Measurements from ENCODE around the gene COPZ1.

COPZ1 gene

GRCh38 chr12:54377007-54377406, 52.1 kb downstream of the COPZ1 start:
- no peak for DNase-seq (ENCODE audit: low read depth in 2 of 2)

- no peak for DNase-seq (ENCODE audit: low read depth in 2 of 2)
These were observed 53.0 kb downstream of the COPZ1 start for GRCh38 chr12:54377797-54378515.

DNA sequence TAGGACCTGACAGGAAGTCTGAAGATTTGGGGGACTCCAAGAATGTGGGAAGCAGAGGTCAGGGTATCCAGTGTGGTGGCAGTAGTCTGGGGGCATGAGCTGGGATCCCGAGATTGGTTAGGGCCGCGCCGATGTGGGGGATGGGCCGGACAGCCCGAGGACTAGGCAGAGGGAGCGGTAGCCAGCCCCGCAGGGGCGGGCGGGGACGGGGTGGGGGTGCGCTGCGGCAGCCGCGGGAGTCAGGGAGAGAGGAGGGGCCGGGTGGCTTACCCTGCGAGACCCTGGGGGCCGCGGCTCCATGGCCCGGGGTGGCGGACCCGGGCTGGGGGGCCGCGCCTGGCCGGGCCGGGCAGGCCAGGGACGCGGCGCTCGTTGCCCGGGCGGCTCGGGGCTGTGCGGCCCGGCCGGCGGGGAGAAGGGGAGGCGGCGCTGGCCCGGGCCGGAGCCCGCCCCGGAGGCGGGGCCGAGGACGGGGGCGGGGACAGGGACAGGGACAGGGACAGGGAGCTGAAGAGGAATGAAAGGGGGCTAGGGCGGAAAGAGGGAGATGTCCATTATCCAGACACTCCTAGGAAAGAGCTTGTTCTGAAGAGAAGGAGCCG, 54.0 kb downstream of the COPZ1 start:
- no peak for DNase-seq (ENCODE audit: low read depth in 2 of 2)

DNA sequence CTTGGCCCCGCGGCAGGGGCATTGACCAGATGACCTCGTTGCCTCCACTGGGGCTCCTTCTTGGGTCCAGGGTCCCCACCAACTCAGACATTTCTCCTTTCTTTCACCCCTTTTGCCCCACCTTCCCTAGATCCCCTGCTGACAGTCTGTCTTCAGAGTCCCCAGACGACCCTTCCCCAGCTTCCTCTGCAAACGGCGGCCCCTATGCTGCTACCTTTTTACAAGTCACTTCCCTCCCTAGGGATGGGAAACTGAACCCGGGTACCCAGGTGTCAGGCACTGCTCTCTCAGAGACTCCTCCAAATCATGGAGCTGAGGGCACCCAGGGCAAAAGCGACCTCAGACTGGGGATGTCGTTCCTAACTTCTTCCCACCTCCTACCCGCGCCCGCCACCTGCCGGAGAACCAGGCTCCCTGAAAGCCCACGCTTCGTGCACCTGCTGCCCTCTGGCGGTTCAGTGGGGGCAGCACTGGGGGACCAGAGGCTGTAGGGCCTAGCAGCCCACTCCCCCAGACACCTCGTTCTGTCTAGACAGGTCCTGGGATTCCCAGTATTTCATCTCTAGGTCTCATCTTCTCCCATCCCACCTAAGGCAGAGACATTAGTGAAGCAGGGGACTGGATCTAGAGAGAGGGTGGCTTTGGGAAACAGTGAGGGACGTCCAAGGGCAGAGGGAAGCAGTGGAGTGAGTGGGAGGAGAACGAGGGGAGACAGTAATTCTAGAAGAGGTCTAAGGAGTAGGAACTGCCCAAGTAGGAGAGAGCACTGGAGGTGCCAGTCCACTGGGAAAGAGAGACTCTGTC, 54.7 kb downstream of the COPZ1 start:
- peak; percentile 75 to 78 for DNase-seq (ENCODE audit: low read depth in 2 of 2)

DNA sequence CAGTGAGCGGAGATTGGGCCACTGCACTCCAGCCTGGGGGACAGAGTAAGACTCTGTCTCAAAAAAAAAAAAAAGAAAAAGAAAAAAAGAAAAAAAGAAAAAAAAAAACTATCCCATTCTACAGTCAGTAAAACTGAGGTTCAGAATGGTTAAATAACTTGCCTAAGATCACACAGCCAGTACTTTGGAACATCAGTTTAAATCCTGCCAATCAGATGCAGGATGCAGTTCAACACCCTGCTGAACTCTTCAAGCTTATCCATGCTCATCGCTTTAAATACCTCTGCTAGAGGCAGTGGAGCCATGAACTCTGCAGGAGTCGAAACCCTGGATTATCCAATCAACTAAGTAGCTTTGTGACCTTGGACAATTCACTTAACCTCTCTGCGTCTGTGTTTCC, 56.2 kb downstream of the COPZ1 start:
- no peak for DNase-seq (ENCODE audit: low read depth in 2 of 2)

- DNase-seq (ENCODE audit: low read depth in 2 of 2): peak in 1 of 2 donors; percentile 45
These were observed 58.2 kb downstream of the COPZ1 start for GRCh38 chr12:54383041-54383609.

GRCh38 chr12:54384591-54385041, 59.7 kb downstream of the COPZ1 start, which contains the start of gene ZNF385A:
Gene ZNF385A (minus strand): TSS chr12:54384733. CDS start chr12:54384514, 219 bp downstream.
- no peak for DNase-seq (ENCODE audit: low read depth in 2 of 2)

DNA sequence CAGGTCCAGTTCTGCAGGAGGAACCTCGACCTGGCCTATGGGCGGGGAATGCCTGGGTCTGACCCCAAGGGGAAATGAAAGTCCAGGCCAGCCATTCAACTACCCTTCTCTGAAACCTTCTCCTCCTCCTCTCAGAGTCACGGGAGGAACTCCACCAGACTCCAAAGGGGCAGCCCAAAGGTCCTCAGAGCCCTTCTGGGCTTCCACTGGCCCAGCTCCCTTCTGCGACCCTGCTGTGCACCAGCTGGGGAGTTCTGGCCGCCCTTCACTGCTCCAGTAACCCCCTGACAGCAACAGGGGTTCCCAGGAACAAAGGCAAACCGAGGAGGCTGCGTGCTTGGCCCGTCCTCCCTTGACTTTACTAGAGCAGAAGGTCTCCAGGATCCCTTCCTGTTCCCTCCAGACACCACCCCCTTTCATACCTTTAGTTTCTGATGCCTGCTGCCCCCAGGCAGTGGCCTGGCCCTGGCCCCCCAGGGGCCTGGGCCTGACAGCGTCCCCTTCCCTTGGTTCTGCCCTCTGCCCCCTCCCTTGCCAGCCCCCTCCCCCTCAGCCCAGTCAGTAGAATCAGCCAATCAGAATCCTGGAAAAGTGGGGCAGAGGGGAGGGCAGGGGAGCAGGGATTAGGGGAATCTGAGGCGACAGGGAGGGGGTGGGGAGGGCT, 60.5 kb downstream of the COPZ1 start:
- no peak for DNase-seq (ENCODE audit: low read depth in 2 of 2)

DNA sequence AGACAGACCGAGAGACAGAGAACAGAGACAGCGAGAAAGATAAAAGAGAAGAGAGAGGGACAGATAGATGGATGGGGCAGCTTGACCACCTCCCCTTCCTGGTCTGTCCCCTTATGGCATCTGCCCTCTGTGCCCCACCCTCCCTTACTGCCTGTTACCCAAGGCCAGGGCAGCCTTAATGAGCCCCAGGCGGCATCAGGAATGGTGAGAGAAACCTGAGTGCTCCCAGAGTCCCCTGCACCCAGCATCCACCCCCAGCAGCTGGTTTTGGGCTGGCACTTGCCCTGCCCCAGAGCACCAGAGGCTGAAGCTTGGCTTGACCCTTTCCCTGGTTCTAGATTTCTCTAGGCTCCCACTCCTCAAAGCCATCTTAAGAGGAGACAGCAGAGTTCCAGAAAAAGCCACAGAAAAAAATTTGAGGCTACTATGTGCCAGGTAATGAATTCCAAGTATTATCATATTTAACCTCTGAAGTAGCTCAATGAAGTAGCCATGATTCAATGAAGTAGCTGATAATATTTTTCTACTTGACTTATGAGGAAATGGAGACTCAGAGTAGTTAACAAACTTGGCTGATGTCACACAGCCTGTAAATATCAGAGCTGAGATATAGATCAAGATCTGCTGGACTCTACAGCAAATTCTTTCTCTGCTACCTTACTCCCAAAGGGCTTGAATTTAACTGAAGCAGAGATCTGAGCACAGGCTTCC, 61.6 kb downstream of the COPZ1 start:
- DNase-seq (ENCODE audit: low read depth in 2 of 2): no peak

DNA sequence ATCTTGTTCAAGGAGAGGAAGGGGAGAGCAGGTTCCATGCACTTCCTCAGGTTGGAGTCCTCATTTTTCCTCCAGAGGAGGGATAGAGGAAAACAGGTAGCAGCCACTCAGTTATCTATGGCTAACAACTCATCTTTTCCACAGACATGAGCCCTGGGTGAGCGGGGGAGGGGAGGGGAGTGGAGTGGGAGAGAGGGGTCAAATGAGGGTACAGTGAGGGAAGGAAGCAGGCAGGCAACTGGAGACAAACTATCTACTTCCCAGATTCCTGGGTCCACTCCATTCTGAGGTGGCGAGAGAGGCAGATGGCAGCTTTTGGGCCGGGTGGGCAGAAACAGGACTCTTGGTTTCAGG, 62.2 kb downstream of the COPZ1 start:
- DNase-seq (ENCODE audit: low read depth in 2 of 2): no peak

DNA sequence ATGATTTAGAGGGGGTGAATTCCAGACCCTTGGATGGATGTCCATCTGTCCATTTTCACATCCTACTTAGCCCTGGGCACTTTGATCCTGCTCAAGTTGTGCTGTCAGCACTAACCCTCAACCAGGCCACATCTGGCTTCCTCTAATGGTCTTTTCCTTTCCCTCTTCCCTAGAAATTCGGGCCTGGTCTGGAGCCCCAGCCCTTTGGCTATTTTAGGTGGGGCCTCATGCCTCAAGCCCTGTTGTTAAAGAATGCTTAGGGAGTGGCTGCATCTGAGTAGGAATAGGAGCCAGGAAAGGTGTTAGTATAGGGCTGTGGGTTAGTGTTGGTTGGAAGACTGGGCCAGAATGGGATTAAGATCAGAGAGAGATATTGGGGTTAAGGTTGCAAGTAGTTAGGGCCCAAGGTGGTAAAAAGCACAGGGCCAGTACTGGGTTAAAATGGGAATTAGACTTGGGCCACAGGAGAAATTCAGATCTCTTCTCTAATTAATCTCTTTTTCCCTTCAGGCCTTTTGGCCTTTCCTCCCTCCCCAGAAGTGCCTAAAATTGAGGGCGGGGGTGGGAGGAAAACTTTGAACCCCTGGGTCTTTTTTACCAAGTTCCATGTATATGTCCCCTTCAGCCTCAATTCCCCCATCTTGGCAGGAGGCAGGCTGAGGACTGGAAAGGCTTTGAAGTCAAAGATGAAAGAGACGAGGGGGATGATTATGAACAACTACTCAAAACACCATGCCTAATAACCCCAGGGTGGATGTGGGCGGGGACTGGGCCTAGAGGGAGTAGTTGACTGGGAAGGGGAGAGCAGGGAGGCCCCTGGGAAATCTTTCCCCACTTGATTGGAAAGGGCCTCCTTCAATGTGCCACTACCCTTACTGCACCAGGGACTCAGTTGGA, 63.6 kb downstream of the COPZ1 start:
- no peak for DNase-seq (ENCODE audit: low read depth in 2 of 2)

DNA sequence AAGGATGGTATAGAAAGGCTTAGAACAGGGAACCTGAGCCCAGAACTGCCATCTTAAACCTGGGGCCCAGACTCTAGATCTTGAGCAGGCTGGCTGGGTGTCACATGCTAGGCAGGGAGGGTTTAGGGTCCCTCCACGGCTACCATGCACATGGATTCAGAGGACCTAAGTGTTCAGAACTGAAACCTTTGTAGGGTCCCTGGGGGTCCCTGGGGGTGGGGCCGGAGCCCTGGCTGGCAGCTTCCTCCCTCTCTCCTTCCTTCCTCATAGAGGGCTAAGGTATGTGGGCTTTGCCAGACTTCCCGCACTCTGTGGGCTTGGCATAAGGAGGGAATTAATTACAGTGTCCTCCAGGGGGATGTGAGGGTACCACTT, 64.2 kb downstream of the COPZ1 start:
- DNase-seq (ENCODE audit: low read depth in 2 of 2): no peak

DNA sequence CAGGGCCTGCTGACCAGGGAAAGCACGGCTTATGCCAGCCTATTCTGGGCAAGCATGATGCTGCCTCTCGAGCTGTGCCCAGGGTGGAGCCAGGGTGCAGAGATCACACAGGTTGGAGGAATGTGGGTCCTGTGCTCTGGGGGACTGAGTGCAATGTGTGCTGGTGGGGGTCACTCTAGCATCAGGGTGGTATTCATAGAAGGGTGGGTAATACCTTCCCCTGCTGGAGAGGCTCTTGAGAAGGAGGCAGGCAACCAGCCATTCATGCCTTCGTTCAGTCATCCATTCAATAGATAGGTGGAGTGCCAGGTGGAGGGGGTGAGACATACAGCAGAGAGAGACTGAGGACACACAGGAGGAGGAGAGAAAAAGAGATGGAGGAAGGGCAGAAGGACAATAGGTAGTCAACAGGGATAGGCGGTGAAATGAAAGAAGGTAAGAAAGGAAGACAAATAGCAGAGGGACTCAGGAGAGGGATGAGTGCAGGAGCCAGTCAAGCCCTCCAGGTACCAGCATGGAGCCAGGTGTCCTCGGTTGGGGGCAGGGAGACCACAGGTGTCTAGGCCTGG, 64.8 kb downstream of the COPZ1 start:
- DNase-seq (ENCODE audit: low read depth in 2 of 2): no peak

- no peak for DNase-seq (ENCODE audit: low read depth in 2 of 2)
These were observed 65.3 kb downstream of the COPZ1 start for GRCh38 chr12:54390176-54390667.

GRCh38 chr12:54390668-54391551, 66.0 kb downstream of the COPZ1 start:
- DNase-seq (ENCODE audit: low read depth in 2 of 2): peak; percentile 52 to 61

- no peak for DNase-seq (ENCODE audit: low read depth in 2 of 2)
These were observed 67.7 kb downstream of the COPZ1 start for GRCh38 chr12:54392485-54393206.

DNA sequence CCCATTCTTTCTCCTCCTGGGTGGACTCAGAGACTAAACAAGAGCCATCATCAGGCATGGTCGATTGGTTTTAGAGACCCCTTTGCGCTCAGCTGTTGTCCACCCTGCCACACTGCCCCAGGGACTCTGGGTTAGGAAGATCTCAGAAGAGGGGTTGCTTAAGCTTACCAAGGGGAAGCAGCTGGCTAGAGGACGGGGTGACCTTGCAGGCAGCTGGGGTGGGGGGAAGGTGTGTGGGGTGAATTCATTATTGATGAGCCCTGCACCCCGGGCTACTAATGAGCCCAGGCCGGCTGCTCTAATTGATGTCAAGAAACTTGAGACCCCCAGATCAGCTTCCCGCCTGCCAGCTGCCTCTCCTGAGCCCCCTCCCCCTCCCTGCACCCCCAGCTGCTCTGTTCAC, 68.3 kb downstream of the COPZ1 start:
- no peak for DNase-seq (ENCODE audit: low read depth in 2 of 2)

DNA sequence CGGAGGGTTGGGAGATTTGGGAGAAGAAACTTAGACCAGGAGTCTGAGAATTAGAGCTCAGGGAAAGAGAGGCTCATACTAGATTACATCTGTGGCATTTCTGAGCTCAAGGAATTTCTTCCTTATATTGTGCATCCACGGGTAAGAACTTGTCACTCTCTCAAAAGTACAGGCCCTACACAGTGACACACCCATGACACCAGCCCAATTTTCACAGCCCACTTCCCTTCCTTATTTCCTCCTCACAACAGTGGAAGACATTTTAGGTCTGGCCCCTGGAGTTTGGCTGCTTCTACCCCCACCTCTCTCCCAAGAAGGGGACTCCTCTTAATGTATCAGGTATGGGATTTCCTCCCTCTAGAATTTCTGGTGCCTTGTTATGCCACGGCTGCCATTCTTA, 68.8 kb downstream of the COPZ1 start:
- DNase-seq (ENCODE audit: low read depth in 2 of 2): no peak
